ENCODE results near the gene MNS1.
A peak's percentile ranks its signal among the peaks of the same experiment; 100 is the strongest.

MNS1 gene

DNA sequence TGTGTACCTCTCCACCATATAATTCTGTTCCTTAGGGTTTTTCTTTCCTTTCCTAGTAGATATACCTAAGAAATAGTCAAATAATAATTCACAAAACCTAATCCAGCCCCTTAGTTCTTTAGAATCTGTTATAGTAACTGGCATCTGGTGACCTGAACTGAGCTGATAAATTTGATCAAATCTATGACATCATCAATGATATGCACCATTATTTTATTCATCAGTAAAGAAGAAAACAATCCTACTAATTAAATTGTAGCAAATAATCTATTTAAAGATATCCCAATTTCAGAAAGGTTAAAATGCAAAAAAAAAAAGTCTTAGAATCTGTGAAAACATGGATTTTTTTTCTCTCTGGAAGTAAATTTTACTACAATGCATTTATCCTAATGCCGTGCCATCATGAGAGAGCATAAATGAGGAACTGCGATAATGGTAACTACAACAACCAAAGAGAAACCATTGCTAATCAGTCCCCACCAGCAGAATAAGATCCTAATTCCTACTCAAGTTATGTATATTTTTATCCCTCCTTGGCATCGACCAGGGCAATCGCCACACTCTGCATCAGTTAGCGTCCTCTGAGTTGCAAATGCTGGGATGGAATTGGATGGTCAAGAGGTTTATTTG lies 6.6 kb upstream of the MNS1 start:
- DNase-seq (ENCODE audit: low read depth), result no peak
- H3K4me3 ChIP-seq (ENCODE audit: low read length), result no peak overlapping the region
- TF ChIP-seq, protein P1, sequence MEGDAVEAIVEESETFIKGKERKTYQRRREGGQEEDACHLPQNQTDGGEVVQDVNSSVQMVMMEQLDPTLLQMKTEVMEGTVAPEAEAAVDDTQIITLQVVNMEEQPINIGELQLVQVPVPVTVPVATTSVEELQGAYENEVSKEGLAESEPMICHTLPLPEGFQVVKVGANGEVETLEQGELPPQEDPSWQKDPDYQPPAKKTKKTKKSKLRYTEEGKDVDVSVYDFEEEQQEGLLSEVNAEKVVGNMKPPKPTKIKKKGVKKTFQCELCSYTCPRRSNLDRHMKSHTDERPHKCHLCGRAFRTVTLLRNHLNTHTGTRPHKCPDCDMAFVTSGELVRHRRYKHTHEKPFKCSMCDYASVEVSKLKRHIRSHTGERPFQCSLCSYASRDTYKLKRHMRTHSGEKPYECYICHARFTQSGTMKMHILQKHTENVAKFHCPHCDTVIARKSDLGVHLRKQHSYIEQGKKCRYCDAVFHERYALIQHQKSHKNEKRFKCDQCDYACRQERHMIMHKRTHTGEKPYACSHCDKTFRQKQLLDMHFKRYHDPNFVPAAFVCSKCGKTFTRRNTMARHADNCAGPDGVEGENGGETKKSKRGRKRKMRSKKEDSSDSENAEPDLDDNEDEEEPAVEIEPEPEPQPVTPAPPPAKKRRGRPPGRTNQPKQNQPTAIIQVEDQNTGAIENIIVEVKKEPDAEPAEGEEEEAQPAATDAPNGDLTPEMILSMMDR (conservative IDR thresholded peaks at IDR 0.05; ENCODE audit: low read length), result no peak

DNA sequence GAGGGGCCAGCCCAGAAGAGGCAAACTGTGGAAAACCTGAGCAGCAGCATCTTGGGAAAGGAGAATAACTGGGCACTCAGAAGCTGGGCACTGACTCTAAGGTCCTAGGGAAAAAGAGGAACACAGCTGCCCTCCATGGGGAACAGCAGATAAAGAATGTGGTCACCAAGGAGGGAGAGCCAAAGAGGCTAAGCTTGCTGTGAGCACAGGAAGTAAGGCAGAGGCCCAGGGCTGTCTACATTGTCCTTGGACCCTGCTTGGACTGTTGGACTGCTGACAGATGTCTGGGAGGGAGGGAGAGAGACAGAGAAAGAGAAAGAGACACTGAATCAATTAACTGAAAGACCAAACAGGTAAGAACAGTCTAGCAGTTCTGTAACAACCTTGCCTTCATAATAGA lies 4.5 kb upstream of the MNS1 start:
- no peak overlapping the region for H3K4me3 ChIP-seq (ENCODE audit: low read length)
- TF ChIP-seq, protein P1 (conservative IDR thresholded peaks at IDR 0.05; ENCODE audit: low read length), result no peak
- no peak for DNase-seq (ENCODE audit: low read depth)

DNA sequence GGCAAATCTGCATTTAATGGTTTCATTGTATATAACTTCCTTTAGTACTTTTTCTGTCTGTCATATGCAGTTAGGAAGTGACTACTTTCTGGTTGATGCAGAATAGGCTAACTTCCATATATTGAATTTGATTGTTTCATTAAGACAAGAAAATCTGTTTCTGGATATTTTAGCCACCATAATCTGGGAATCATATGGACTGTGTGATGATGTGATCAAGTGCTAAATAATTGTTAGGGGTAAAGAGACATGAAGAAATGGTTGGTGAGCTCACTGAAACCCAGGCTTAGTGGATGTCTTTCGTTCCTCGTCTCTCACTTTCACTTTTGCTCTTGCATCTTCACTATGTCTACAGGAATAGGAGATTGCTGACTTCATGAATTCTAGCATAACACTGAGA lies 3.5 kb upstream of the MNS1 start:
- peak; percentile 18 for DNase-seq (ENCODE audit: low read depth)
- peak overlapping the region; percentile 50 for H3K4me3 ChIP-seq (ENCODE audit: low read length)
- TF ChIP-seq, protein P1 (conservative IDR thresholded peaks at IDR 0.05; ENCODE audit: low read length), result no peak

DNA sequence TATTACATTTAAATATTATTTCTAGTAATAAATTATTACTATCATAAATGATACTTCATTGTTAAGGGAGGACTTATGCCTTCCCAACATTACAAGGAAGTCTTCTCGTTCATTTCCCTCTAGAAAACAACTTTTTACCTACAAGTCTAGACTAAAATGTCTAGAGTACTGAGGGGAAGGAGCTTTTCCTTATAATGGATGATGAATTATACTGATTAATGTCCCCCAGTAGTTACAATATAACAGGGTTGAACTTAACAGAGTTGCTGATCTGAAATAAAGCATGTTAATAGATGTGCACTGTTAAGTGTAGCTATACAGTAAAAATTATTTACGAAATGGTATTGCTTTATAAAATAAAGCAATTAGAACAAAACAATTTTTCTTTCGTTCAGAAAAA lies 2.7 kb upstream of the MNS1 start:
- H3K4me3 ChIP-seq (ENCODE audit: low read length), result no peak overlapping the region
- DNase-seq (ENCODE audit: low read depth), result no peak
- TF ChIP-seq, protein P1 (conservative IDR thresholded peaks at IDR 0.05; ENCODE audit: low read length), result no peak

DNA sequence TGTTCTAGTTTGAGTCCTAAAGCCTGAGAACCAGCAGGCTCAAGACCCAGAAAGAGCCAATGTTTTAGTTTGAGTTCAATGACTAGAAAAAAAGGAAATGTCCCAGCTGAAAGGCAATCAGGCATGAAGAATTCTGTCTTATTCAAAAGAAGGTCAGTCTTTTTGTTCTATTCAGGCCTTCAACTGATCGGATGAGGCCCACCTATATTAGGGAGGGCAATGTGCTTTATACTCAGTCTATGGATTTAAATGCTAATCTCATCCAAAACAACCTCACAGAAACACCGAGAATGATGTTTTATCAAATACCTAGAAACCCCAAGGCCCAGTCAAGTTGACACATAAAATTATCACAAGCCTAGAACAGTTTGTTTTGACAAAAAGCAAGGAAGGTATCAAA lies 4.0 kb downstream of the MNS1 start:
- no peak for DNase-seq (ENCODE audit: low read depth)
- no peak overlapping the region for H3K4me3 ChIP-seq (ENCODE audit: low read length)
- TF ChIP-seq, protein P1 (conservative IDR thresholded peaks at IDR 0.05; ENCODE audit: low read length), result no peak

DNA sequence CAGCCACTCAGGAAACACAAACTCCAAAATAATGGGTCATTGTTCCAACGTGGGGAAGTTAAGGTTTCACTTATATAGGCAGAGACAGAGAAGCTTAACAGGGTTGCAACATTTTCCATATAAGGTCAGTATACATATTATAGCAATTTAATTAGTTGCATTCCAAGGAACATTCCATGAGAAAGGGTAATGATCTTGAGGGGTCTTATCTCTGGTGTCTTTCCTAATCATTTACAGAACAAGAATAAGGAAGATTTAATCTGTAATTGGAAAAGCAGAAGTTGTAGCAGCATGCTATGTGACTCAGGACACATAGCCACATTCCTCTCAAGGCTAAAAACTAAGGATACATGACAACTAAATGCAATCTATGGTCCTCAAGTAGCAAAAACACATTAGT lies 4.9 kb downstream of the MNS1 start:
- peak; percentile 10 for DNase-seq (ENCODE audit: low read depth)
- TF ChIP-seq, protein P1 (conservative IDR thresholded peaks at IDR 0.05; ENCODE audit: low read length), result no peak
- H3K4me3 ChIP-seq (ENCODE audit: low read length), result no peak overlapping the region

DNA sequence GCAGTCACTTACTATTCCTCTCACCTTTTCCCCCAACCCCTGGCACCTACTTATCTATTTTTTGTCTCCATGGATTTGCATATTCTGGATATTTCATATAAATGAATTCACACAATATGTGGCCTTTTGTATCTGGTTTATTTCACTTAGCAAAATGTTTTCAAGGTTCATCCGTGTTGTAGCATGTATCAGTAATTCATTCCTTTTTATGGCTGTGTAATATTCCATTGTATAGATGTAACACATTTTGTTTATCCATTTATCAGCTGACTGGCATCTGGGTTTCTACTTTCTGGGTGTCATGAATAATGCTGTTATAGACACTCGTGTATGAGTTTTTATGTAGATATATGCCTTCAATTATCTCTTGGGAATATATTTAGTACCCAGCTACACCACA lies 5.8 kb downstream of the MNS1 start:
- no peak overlapping the region for H3K4me3 ChIP-seq (ENCODE audit: low read length)
- DNase-seq (ENCODE audit: low read depth), result no peak
- TF ChIP-seq, protein P1 (conservative IDR thresholded peaks at IDR 0.05; ENCODE audit: low read length), result no peak

All from AG10803 (cell line).